ENCODE results near the gene ATP2A1. TPM values are rescaled to one million over a fixed set of nuclear protein-coding genes. Genes with fewer than 3 reads are reported as not detected.

ATP2A1 gene
- total RNA-seq, 1 donor from 2014 or later: 4.5 TPM

DNA sequence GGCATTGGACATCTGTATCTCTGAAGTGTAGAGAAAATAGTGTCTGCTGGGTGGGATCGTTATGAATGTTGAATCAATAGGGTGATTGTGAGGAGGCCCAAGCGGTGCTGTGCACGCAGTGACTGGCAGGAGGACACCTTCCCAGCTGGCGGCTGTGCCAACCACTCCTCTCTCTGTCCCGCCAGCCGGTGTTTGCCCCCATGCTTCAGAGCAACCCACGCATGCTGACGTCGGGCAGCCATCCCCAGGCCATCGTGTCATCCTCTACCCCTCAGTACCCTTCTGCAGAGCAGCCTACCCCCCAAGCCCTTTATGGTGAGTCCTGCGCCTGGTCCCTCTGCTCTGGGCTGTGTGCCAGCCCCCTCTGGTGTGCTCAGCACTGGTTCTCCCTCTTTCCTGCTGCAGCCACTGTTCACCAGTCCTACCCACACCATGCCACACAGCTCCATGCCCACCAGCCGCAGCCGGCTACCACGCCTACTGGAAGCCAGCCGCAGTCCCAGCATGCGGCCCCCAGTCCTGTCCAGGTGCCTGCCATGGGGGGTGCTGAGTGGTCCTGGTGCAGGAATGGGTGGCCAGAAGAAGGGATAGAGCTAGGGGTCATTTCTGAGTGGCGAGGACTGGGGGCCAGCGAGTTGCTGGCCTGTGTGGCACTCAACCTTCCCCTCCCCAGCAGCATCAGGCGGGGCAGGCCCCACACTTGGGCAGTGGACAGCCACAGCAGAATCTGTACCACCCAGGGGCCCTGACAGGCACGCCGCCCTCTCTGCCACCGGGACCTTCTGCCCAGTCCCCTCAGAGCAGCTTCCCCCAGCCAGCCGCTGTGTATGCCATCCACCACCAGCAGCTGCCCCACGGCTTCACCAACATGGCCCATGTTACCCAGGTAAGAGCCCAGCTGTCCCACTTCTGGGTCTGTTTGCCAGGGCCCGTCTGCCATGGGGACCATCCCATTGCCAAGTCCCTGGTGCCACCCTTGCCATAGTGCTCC, 43.1 kb upstream of the ATP2A1 start:
- no peak overlapping the region for H3K27ac Mint-ChIP-seq (ENCODE audit: unreplicated experiment)
- DNase-seq: no peak
- peaks cover 2% of the 10 kb centered on the region for H3K4me1 Mint-ChIP-seq (ENCODE audit: low read depth, unreplicated experiment)
- H3K27me3 Mint-ChIP-seq (ENCODE audit: unreplicated experiment): peaks cover 7% of the 10 kb centered on the region
- peaks cover 8% of the 10 kb centered on the region for H3K36me3 Mint-ChIP-seq (ENCODE audit: unreplicated experiment)
- H3K4me3 Mint-ChIP-seq (ENCODE audit: unreplicated experiment): no peak overlapping the region
- TF ChIP-seq, protein P1, sequence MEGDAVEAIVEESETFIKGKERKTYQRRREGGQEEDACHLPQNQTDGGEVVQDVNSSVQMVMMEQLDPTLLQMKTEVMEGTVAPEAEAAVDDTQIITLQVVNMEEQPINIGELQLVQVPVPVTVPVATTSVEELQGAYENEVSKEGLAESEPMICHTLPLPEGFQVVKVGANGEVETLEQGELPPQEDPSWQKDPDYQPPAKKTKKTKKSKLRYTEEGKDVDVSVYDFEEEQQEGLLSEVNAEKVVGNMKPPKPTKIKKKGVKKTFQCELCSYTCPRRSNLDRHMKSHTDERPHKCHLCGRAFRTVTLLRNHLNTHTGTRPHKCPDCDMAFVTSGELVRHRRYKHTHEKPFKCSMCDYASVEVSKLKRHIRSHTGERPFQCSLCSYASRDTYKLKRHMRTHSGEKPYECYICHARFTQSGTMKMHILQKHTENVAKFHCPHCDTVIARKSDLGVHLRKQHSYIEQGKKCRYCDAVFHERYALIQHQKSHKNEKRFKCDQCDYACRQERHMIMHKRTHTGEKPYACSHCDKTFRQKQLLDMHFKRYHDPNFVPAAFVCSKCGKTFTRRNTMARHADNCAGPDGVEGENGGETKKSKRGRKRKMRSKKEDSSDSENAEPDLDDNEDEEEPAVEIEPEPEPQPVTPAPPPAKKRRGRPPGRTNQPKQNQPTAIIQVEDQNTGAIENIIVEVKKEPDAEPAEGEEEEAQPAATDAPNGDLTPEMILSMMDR (IDR thresholded peaks at IDR 0.05; ENCODE audit: partially characterized antibody, unreplicated experiment): no peak
- peaks cover 7% of the 10 kb centered on the region for H3K9me3 Mint-ChIP-seq (ENCODE audit: unreplicated experiment)

DNA sequence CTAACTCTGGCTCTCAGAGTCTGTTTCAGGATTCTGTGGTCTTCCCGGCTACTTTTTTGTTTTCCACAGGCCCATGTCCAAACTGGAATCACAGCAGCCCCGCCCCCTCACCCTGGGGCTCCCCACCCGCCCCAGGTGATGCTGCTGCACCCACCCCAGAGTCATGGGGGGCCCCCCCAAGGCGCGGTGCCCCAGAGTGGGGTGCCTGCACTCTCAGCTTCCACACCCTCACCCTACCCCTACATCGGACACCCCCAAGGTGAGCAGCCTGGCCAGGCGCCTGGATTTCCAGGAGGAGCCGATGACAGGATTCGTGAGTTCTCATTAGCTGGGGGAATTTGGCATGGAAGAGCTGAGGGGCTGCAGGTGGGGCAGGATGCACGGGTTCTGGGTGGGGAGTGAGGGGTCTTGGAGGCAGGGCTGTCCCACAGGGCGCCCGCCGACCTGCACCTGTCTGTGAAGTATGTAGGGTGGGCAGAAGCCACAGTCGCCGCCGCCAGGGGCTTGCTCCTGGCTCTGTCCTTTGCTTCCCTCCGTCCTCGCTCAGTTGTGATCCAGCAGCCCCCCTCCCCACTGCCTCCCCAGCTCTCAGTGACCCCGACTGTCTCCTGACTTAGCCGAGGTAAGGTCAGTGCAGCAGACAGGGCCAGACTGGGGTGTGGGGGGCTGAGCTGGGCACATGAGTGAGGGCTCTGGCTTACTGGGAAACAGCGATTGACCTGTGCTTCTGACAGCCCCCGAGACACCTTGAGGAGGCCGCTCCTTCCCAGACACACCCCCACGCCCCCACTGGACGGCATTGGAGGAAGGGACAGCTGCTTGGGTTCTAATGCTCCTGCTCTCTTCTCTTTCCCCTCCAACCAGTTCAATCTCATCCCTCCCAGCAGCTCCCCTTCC, 42.2 kb upstream of the ATP2A1 start:
- H3K27ac Mint-ChIP-seq (ENCODE audit: unreplicated experiment): no peak overlapping the region
- TF ChIP-seq, protein P1 (IDR thresholded peaks at IDR 0.05; ENCODE audit: partially characterized antibody, unreplicated experiment): no peak
- no peaks in the 10 kb centered on the region for H3K4me1 Mint-ChIP-seq (ENCODE audit: low read depth, unreplicated experiment)
- H3K9me3 Mint-ChIP-seq (ENCODE audit: unreplicated experiment): peaks cover 7% of the 10 kb centered on the region
- peaks cover 7% of the 10 kb centered on the region for H3K27me3 Mint-ChIP-seq (ENCODE audit: unreplicated experiment)
- DNase-seq: no peak
- no peak overlapping the region for H3K4me3 Mint-ChIP-seq (ENCODE audit: unreplicated experiment)
- H3K36me3 Mint-ChIP-seq (ENCODE audit: unreplicated experiment): peaks cover 6% of the 10 kb centered on the region

DNA sequence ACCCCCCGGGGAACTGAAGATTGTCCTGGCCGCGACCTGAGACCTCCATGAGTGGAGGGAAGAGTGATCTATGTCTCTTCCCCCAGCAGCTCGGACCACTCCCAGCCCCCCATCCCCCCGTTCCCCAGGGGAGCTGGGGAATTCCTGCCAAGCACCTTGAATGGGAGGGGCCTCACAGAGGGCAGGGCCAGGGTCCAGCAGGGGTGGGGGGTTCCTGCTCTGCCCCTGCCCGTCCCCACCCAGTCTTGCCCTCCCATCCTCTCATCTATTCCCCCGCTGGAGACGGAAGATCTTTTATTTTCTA, 41.6 kb upstream of the ATP2A1 start:
- H3K27ac Mint-ChIP-seq (ENCODE audit: unreplicated experiment): no peak overlapping the region
- no peak overlapping the region for H3K4me3 Mint-ChIP-seq (ENCODE audit: unreplicated experiment)
- H3K36me3 Mint-ChIP-seq (ENCODE audit: unreplicated experiment): peaks cover 6% of the 10 kb centered on the region
- peaks cover 7% of the 10 kb centered on the region for H3K9me3 Mint-ChIP-seq (ENCODE audit: unreplicated experiment)
- TF ChIP-seq, protein P1 (IDR thresholded peaks at IDR 0.05; ENCODE audit: partially characterized antibody, unreplicated experiment): no peak
- H3K27me3 Mint-ChIP-seq (ENCODE audit: unreplicated experiment): peaks cover 7% of the 10 kb centered on the region
- H3K4me1 Mint-ChIP-seq (ENCODE audit: low read depth, unreplicated experiment): no peaks in the 10 kb centered on the region
- no peak for DNase-seq

DNA sequence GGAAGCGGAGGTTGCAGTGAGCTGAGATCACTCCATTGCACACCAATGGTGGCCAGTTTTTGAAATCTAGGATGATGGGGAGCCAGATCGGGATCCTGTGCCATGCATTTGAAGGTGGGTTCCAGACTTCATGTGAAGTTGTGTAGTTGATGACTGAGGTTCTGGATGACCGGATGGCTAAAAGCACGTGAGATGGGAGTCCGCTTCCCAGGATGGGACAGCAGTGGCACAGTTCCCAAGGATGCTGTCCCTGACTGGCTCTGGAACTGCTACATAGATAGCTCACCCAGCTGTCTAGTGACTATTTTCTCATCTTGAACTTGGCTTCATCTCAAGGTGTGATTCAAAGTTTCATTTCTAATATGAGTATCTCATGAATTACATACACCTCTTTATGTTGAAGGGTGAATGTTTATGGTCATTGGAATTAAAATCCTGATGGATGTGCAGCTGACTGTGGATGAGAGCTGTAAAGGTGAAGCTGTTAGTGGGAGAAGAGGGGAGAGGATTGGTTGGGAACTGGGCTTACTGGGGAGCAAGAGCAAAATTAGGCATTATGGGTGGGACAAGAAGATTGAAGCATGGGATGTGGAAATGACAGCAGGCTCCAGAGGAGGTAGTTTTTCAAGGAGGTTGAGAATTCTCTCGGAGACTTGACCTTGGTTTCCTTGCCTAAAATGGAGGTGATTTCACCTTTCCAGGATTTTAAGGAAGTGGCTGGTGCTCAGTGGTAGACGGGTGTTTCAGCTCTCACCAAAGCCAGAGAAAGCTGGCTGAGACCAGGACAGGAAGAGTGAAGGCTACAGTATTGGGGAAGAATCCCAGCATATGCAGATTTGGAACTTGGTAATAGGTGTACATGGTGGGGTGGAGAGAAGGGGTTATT, 40.4 kb upstream of the ATP2A1 start:
- Mint-ChIP-seq H3K27ac (ENCODE audit: unreplicated experiment) (peak overlapping the region; percentile 17), H3K4me3 (ENCODE audit: unreplicated experiment) (peak overlapping the region; percentile 53), H3K36me3 (ENCODE audit: unreplicated experiment) (peaks cover 6% of the 10 kb centered on the region), H3K4me1 (ENCODE audit: low read depth, unreplicated experiment) (no peaks in the 10 kb centered on the region), H3K27me3 (ENCODE audit: unreplicated experiment) (peaks cover 2% of the 10 kb centered on the region), H3K9me3 (ENCODE audit: unreplicated experiment) (peaks cover 7% of the 10 kb centered on the region)
- DNase-seq: no peak
- TF ChIP-seq, protein P1 (IDR thresholded peaks at IDR 0.05; ENCODE audit: partially characterized antibody, unreplicated experiment): no peak

Measured in glutamatergic neuron (in vitro differentiated cells).